Measurements from ENCODE around the gene SPRYD3. TPM values are rescaled to one million over a fixed set of nuclear protein-coding genes. Genes with fewer than 3 reads are reported as not detected.

Gene SPRYD3
- total and polyA plus RNA-seq, 2 experiments from 2014 or later = 48.7 to 54.7 TPM

DNA sequence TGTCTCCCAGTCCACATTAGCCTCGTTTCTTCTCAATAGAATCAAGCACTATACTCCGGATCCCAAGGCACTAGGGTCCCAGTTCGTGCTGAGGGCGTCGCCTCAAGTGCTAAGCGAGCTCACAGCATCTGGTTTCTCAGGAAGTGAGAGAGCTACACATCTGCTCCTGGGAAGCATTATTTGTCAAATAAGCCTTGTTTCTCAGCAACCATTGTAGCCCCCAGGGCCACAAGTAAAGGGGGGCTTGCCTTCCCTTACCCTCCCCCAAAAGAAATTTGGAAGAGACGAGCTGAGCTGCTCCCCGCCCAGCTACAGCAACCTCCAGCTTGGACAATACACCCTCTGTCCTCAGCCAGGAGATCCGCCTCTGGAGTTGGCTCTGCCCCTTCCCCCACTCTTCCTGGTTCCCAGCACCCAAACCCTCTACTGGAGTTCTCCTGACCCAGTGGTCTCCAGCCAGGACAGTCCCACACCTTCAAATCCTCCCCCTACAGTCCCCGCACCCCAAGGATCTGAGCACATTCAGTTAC is 35.1 kb downstream of the SPRYD3 start:
- H3K79me2 ChIP-seq (ENCODE audit: insufficient read depth) = peaks cover 8% of the 10 kb centered on the region; the same call in 1 of the 2 replicates
- no peaks in the 10 kb centered on the region for H3K27me3 ChIP-seq (replicated peaks; ENCODE audit: insufficient read depth)
- H3K4me2 ChIP-seq (ENCODE audit: unreplicated experiment) = no peak overlapping the region
- no peak overlapping the region for H2AFZ ChIP-seq
- peaks cover 55% of the 10 kb centered on the region for H3F3A ChIP-seq (ENCODE audit: insufficient read depth)
- H3K27ac ChIP-seq = peak overlapping the region; percentile 23; the same call in 1 of the 2 replicates
- no peak overlapping the region for H3K9ac ChIP-seq
- TF ChIP-seq EZH2 (IDR thresholded peaks at IDR 0.05; ENCODE audit: insufficient read depth, poor library complexity, severe bottlenecking) (no peak), EZH2phosphoT487 (IDR thresholded peaks at IDR 0.05; ENCODE audit: insufficient read depth, low read depth) (no peak)
- H3K9me2 ChIP-seq (ENCODE audit: insufficient read depth) = no peaks in the 10 kb centered on the region
- peaks cover 12% of the 10 kb centered on the region for H3K36me3 ChIP-seq (ENCODE audit: low read depth)
- 40 to 47% methylated on average over 10 of the region's 10 CpGs for WGBS, 2 experiments (ENCODE audit: low coverage in 1 of 2, low lambda C conversion rate in 2 of 2, missing lambda C conversion rate in 2 of 2)
- peak; percentile 43 for DNase-seq
- H4K20me1 ChIP-seq (ENCODE audit: insufficient read depth) = no peaks in the 10 kb centered on the region
- in situ Hi-C loops (cut with MboI) = no loop called here
- peaks cover 36% of the 10 kb centered on the region for H3K4me1 ChIP-seq (ENCODE audit: insufficient read depth)
- H3K9me3 ChIP-seq (ENCODE audit: low read depth) = no peaks in the 10 kb centered on the region
- H3K4me3 ChIP-seq = no peak overlapping the region

DNA sequence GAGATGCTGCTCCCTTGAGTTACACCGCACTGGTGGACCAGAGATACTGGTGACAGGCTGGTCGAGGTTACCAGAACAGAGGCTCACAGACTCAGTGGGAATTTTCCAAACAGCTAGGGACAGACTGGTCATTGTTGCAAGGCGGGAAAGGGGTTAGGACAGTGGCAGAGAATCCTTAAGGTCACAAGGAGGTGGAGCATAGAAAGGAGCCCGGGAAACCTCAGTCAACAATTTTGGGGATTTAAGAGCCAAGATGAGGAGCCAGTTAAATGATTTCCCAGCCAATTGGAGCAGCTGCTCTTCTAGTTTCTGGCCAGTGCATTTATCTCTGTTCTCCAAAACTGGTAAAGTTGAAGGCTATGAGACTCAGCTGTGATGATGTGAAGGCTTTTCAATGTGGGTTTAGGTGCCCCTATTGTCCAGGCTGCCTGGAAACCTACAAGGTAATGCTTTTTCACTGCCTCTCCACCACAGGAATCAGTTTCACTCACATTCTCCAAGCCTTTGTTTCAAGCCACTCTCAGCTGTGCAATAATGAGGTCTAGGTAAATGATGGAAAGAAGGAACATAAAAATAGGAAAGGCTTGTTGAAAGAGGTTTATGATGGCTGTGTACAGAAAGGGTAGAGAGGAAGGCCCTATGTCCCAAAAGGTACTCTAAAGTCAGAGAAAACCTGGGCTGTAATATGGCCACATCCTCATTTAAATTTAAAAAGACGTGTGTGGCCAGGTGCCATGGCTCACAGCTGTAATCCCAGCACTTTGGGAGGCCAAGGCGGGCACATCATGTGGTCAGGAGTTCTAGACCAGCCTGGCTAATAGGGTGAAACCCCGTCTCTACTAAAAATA is 36.4 kb downstream of the SPRYD3 start:
- H3K36me3 ChIP-seq (ENCODE audit: low read depth) = peaks cover 22% of the 10 kb centered on the region
- no peak overlapping the region for H2AFZ ChIP-seq
- H3F3A ChIP-seq (ENCODE audit: insufficient read depth) = peaks cover 58% of the 10 kb centered on the region
- H3K27me3 ChIP-seq (replicated peaks; ENCODE audit: insufficient read depth) = no peaks in the 10 kb centered on the region
- DNase-seq = no peak
- no peak for TF ChIP-seq EZH2phosphoT487 (IDR thresholded peaks at IDR 0.05; ENCODE audit: insufficient read depth, low read depth)
- no peak for TF ChIP-seq EZH2 (IDR thresholded peaks at IDR 0.05; ENCODE audit: insufficient read depth, poor library complexity, severe bottlenecking)
- H3K79me2 ChIP-seq (ENCODE audit: insufficient read depth) = peaks cover 8% of the 10 kb centered on the region; the same call in 1 of the 2 replicates
- H3K27ac ChIP-seq = no peak overlapping the region
- no peak overlapping the region for H3K4me2 ChIP-seq (ENCODE audit: unreplicated experiment)
- no peaks in the 10 kb centered on the region for H3K9me2 ChIP-seq (ENCODE audit: insufficient read depth)
- no peak overlapping the region for H3K9ac ChIP-seq
- H3K4me1 ChIP-seq (ENCODE audit: insufficient read depth) = peaks cover 23% of the 10 kb centered on the region
- in situ Hi-C loops (cut with MboI) = no loop called here
- H3K9me3 ChIP-seq (ENCODE audit: low read depth) = no peaks in the 10 kb centered on the region
- WGBS, 2 experiments (ENCODE audit: low coverage in 1 of 2, low lambda C conversion rate in 2 of 2, missing lambda C conversion rate in 2 of 2) = 54 to 57% methylated on average over 7 of the region's 7 CpGs
- no peak overlapping the region for H3K4me3 ChIP-seq
- H4K20me1 ChIP-seq (ENCODE audit: insufficient read depth) = no peaks in the 10 kb centered on the region

DNA sequence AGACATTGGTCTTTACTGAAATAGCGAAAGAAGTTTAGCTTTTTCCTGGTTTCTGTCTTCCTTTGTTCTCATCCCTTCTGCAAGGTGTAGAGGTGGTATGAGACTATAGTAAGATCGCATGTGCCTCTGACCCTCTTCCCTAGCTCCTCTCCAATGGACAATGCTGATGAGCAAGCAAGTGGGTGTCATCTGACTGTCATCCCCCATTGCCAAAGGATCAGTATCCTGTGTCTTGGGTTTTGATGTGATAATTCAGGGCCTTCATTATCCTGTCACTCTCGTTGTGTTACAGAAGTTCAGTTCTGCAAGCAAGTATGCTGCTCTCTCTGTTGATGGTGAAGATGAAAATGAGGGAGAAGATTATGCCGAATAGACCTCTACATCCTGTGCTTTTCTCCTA is 39.3 kb downstream of the SPRYD3 start:
- in situ Hi-C loops (cut with MboI) = no loop called here
- DNase-seq = no peak
- Histone ChIP-seq H2AFZ (no peak overlapping the region), H3F3A (ENCODE audit: insufficient read depth) (peaks cover 66% of the 10 kb centered on the region), H3K9me3 (ENCODE audit: low read depth) (no peaks in the 10 kb centered on the region), H3K27ac (no peak overlapping the region), H3K36me3 (ENCODE audit: low read depth) (peaks cover 40% of the 10 kb centered on the region), H3K79me2 (ENCODE audit: insufficient read depth) (peaks cover 5% of the 10 kb centered on the region; the same call in 1 of the 2 replicates), H3K4me2 (ENCODE audit: unreplicated experiment) (no peak overlapping the region), H3K9ac (no peak overlapping the region), H4K20me1 (ENCODE audit: insufficient read depth) (no peaks in the 10 kb centered on the region), H3K27me3 (replicated peaks; ENCODE audit: insufficient read depth) (no peaks in the 10 kb centered on the region), H3K4me1 (ENCODE audit: insufficient read depth) (peaks cover 9% of the 10 kb centered on the region; the same call in 1 of the 2 replicates), H3K4me3 (no peak overlapping the region), H3K9me2 (ENCODE audit: insufficient read depth) (no peaks in the 10 kb centered on the region)
- no peak for TF ChIP-seq EZH2phosphoT487 (IDR thresholded peaks at IDR 0.05; ENCODE audit: insufficient read depth, low read depth)
- TF ChIP-seq EZH2 (IDR thresholded peaks at IDR 0.05; ENCODE audit: insufficient read depth, poor library complexity, severe bottlenecking) = no peak
- WGBS, 2 experiments (ENCODE audit: low coverage in 1 of 2, low lambda C conversion rate in 2 of 2, missing lambda C conversion rate in 2 of 2) = 85 to 86% methylated on average over 4 of the region's 4 CpGs

DNA sequence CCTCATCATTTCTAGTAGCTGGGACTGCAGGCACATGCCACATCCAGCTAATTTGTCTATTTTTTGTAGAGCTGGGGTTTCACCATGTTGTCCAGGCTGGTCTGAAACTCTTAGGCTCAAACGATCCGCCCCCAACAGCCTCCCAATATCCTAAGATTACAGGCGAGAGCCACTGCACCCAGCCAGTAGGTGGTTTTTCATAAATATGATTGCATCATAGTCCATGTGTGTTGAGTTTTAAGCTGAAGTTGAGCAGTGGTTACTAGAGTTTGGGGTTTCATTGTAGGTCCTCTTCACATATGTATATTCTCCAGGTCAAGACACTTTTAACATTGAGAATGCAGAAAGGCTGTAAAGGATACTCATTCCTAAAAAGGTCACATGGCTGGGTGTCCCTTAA is 42.4 kb downstream of the SPRYD3 start:
- Histone ChIP-seq H3F3A (ENCODE audit: insufficient read depth) (peaks cover 42% of the 10 kb centered on the region), H3K9ac (no peak overlapping the region), H2AFZ (no peak overlapping the region), H3K79me2 (ENCODE audit: insufficient read depth) (peaks cover 30% of the 10 kb centered on the region), H4K20me1 (ENCODE audit: insufficient read depth) (no peaks in the 10 kb centered on the region), H3K4me2 (ENCODE audit: unreplicated experiment) (no peak overlapping the region), H3K4me1 (ENCODE audit: insufficient read depth) (no peaks in the 10 kb centered on the region), H3K36me3 (ENCODE audit: low read depth) (peaks cover 63% of the 10 kb centered on the region), H3K27me3 (replicated peaks; ENCODE audit: insufficient read depth) (no peaks in the 10 kb centered on the region), H3K4me3 (no peak overlapping the region), H3K27ac (no peak overlapping the region), H3K9me3 (ENCODE audit: low read depth) (no peaks in the 10 kb centered on the region), H3K9me2 (ENCODE audit: insufficient read depth) (no peaks in the 10 kb centered on the region)
- TF ChIP-seq EZH2phosphoT487 (IDR thresholded peaks at IDR 0.05; ENCODE audit: insufficient read depth, low read depth) (no peak), EZH2 (IDR thresholded peaks at IDR 0.05; ENCODE audit: insufficient read depth, poor library complexity, severe bottlenecking) (no peak)
- WGBS, 2 experiments (ENCODE audit: low coverage in 1 of 2, low lambda C conversion rate in 2 of 2, missing lambda C conversion rate in 2 of 2) = 92 to 94% methylated on average over 3 of the region's 3 CpGs
- in situ Hi-C loops (cut with MboI) = no loop called here
- DNase-seq = no peak

Measured in GM23248 (cell line).